ENCODE data around the gene MACROD2. TPM values are rescaled to one million over a fixed set of nuclear protein-coding genes. Genes with fewer than 3 reads are reported as not detected.

MACROD2 gene
- total and polyA plus RNA-seq, 2 donors (not counting 1 experiment from before 2014, with no cell fraction given): 5.3 to 6.7 TPM

DNA sequence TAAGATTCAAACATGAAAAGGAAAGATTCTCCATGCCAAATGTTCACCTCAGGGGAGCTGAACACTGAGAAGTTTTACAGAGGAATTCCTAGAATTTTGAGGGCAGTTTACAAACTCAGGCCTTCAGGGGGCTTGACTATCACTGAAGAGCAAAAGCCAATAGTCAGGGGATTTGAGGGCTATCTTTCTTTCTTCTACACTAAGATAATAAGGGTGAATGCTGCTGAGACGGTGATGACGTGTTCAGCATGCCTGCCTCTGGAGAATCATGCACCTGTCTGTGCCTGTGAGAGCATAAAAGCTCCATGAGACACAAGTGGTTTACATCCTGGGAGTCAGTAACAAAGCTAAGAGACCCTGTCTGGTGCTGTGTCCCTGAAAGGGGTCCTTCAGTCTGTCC, 1492.4 kb downstream of the MACROD2 start:
- ATAC-seq (ENCODE audit: low read depth) (no peak), DNase-seq (no peak)
- Histone ChIP-seq H3K4me3 (ENCODE audit: control extremely low read depth in 1 of 5, extremely low read depth in 1 of 5, insufficient read depth in 1 of 5, low read depth in 2 of 5, low read length in 4 of 5) (no peak overlapping the region), H2AFZ (ENCODE audit: insufficient read depth, low read depth, low read length, poor library complexity, severe bottlenecking) (no peak overlapping the region), H3K9ac (ENCODE audit: low read length) (no peak overlapping the region), H3K27me3 (replicated peaks in 1 of 4; ENCODE audit: control extremely low read depth in 1 of 4, control insufficient read depth in 3 of 4, insufficient read depth in 4 of 4, low read length in 3 of 4) (no peaks in the 10 kb centered on the region), H3K36me3 (replicated peaks in 1 of 2; ENCODE audit: control extremely low read depth in 1 of 2, control insufficient read depth in 1 of 2, extremely low read depth in 1 of 2, insufficient read depth in 2 of 2, low read length in 1 of 2) (no peaks in the 10 kb centered on the region), H3K9me3 (ENCODE audit: control extremely low read depth in 1 of 3, control insufficient read depth in 2 of 3, insufficient read depth in 1 of 3, low read length in 2 of 3) (peaks cover 0 to 5% (median 0%) of the 10 kb centered on the region in 3 donors), H3K27ac (ENCODE audit: low read length in 2 of 2) (no peak overlapping the region), H4K20me1 (ENCODE audit: control insufficient read depth, insufficient read depth, low read length, poor library complexity, severe bottlenecking) (no peaks in the 10 kb centered on the region), H3K4me1 (ENCODE audit: control insufficient read depth in 2 of 2, insufficient read depth in 2 of 2, low read length in 2 of 2) (no peaks in the 10 kb centered on the region), H3K79me2 (ENCODE audit: control insufficient read depth, insufficient read depth, low read length) (no peaks in the 10 kb centered on the region), H3K4me2 (replicated peaks; ENCODE audit: low read depth, low read length, poor library complexity, severe bottlenecking) (no peak overlapping the region)
- H3K4me3 Mint-ChIP-seq: no peak overlapping the region
- POLR2A ChIA-PET: no interaction called here
- CTCF ChIA-PET: no interaction called here
- H3K9me3 Mint-ChIP-seq (ENCODE audit: insufficient read depth): no peaks in the 10 kb centered on the region
- 95% methylated on average over 2 of the region's 2 CpGs for WGBS (ENCODE audit: insufficient coverage)
- TF ChIP-seq, protein P1, sequence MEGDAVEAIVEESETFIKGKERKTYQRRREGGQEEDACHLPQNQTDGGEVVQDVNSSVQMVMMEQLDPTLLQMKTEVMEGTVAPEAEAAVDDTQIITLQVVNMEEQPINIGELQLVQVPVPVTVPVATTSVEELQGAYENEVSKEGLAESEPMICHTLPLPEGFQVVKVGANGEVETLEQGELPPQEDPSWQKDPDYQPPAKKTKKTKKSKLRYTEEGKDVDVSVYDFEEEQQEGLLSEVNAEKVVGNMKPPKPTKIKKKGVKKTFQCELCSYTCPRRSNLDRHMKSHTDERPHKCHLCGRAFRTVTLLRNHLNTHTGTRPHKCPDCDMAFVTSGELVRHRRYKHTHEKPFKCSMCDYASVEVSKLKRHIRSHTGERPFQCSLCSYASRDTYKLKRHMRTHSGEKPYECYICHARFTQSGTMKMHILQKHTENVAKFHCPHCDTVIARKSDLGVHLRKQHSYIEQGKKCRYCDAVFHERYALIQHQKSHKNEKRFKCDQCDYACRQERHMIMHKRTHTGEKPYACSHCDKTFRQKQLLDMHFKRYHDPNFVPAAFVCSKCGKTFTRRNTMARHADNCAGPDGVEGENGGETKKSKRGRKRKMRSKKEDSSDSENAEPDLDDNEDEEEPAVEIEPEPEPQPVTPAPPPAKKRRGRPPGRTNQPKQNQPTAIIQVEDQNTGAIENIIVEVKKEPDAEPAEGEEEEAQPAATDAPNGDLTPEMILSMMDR (IDR thresholded peaks at IDR 0.05): no peak
- no peak for TF ChIP-seq EZH2 (IDR thresholded peaks at IDR 0.05; ENCODE audit: borderline replicate concordance, insufficient read depth, low read depth, low read length, poor library complexity, severe bottlenecking)
- intact Hi-C loops (cut with micrococcal nuclease): no loop called here
- H3K27ac Mint-ChIP-seq: no peak overlapping the region
- H3K27me3 Mint-ChIP-seq: no peaks in the 10 kb centered on the region
- no peaks in the 10 kb centered on the region for H3K4me1 Mint-ChIP-seq

DNA sequence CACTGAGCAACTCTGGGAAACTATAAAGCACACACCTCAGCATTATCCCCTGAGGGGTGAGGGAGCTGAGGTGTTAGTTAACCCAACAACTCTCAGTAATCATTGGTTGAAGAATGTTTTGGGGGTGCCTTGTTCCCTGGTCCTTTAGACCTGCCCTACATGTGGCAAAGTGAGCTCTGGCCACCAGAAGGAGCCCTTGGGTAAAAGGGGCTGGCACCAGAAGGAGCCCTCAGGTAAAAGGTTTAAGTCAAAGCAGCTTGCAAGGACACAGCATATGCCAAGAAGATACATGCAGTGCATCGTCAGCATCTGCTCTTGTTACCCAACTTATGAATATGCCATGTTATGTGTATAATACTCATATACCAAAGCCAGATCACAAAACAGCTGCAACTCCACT, 1496.3 kb downstream of the MACROD2 start:
- Mint-ChIP-seq H3K4me3 (no peak overlapping the region), H3K9me3 (ENCODE audit: insufficient read depth) (no peaks in the 10 kb centered on the region), H3K27ac (no peak overlapping the region), H3K4me1 (no peaks in the 10 kb centered on the region), H3K27me3 (no peaks in the 10 kb centered on the region)
- H3K79me2 ChIP-seq (ENCODE audit: control insufficient read depth, insufficient read depth, low read length): no peaks in the 10 kb centered on the region
- no peak for TF ChIP-seq EZH2 (IDR thresholded peaks at IDR 0.05; ENCODE audit: borderline replicate concordance, insufficient read depth, low read depth, low read length, poor library complexity, severe bottlenecking)
- TF ChIP-seq, protein P1 (IDR thresholded peaks at IDR 0.05): peak; percentile 13
- DNase-seq (peak; percentile 13), ATAC-seq (ENCODE audit: low read depth) (no peak)
- no peak overlapping the region for H3K27ac ChIP-seq (ENCODE audit: low read length in 2 of 2)
- no peaks in the 10 kb centered on the region for H3K36me3 ChIP-seq (replicated peaks in 1 of 2; ENCODE audit: control extremely low read depth in 1 of 2, control insufficient read depth in 1 of 2, extremely low read depth in 1 of 2, insufficient read depth in 2 of 2, low read length in 1 of 2)
- ChIA-PET CTCF (interaction anchor here (0.7 to 1.5 kb wide), 6 partner anchors 12 to 984 kb away, joined by 3 to 7 read pairs (median 3); no protein-coding TSS in a partner anchor), POLR2A (no interaction called here)
- no peaks in the 10 kb centered on the region for H3K4me1 ChIP-seq (ENCODE audit: control insufficient read depth in 2 of 2, insufficient read depth in 2 of 2, low read length in 2 of 2)
- H3K9me3 ChIP-seq (ENCODE audit: control extremely low read depth in 1 of 3, control insufficient read depth in 2 of 3, insufficient read depth in 1 of 3, low read length in 2 of 3): peaks cover 0 to 5% (median 0%) of the 10 kb centered on the region in 3 donors
- intact Hi-C loops (cut with micrococcal nuclease): loop anchor here (5.0 to 10.0 kb wide), 2 partner anchors 443 to 986 kb away; no protein-coding TSS in a partner anchor
- no peaks in the 10 kb centered on the region for H3K27me3 ChIP-seq (replicated peaks in 1 of 4; ENCODE audit: control extremely low read depth in 1 of 4, control insufficient read depth in 3 of 4, insufficient read depth in 4 of 4, low read length in 3 of 4)
- H2AFZ ChIP-seq (ENCODE audit: insufficient read depth, low read depth, low read length, poor library complexity, severe bottlenecking): no peak overlapping the region
- H3K4me2 ChIP-seq (replicated peaks; ENCODE audit: low read depth, low read length, poor library complexity, severe bottlenecking): no peak overlapping the region
- WGBS (ENCODE audit: insufficient coverage): no CpG with 5 or more reads among the region's 1 CpG
- no peaks in the 10 kb centered on the region for H4K20me1 ChIP-seq (ENCODE audit: control insufficient read depth, insufficient read depth, low read length, poor library complexity, severe bottlenecking)
- H3K4me3 ChIP-seq (ENCODE audit: control extremely low read depth in 1 of 5, extremely low read depth in 1 of 5, insufficient read depth in 1 of 5, low read depth in 2 of 5, low read length in 4 of 5): no peak overlapping the region
- no peak overlapping the region for H3K9ac ChIP-seq (ENCODE audit: low read length)
